Superior temporal gyrus (tissue), 1 donor: ENCODE measurements around the gene SFT2D3.

Experiments
- DNase-seq: peaks from one replicate; pipeline ENCODE4 v3.0.0-alpha.2; 2016; ENCODE audit errors: extremely low spot score

SFT2D3 gene

DNA sequence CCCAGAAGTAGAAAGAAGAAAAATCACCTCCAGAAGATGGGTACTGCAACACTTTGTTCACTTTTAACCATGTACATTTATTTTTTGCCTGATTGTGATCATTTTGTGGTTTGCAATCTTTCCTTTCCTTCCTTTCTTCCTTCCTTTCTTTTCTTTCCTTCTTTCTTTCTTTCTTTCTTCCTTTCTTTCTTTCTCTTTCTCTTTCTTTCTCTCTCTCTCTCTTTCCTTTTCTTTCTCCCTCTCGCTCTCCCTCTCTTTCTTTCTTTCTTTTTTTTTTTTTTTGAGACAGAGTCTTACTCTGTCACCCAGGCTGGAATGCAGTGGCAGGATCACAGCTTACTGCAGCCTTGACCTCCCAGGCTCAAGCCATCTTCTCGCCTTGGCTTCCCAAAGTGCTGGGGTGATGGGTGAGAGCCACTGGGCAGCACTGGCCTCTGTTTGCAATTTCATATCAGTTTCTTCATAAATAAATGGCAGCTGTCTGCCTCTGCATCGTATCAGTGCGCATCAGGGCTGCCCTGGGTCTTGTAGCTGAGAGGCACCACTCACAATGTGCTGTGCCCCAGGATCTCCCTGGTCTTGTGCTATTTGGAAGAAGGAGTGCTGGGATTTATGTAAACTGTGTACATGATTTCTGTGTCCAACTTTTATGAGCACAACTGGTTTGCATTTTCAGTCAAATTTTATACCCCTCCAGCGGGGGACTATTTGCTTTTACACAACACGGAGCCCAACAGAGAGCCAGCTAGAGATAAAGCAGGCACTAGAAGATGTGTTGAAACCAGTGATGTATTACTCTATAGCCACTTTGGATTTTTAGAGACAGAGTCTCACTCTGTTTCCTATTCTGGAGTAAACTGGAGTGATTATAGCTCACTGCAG lies 19.1 kb upstream of the SFT2D3 start:
- DNase-seq: no peak

DNA sequence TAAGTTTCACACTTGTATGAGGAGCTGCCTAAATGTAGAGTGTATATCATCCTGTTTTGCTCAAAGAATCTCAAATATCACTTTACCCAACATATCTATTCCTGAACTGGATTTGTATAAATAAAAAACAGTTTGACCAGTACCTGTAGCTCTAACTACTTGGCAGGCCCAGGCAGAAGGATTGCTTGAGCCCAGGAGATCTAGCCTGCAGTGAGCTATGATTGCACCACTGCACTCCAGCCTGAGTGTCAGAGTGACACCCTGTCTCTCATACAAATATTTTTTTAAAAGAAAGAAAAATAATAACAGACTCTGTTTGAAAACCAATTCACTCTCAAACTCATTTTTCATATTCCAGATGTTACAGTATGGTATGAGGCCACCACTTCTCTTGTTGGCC lies 18.2 kb upstream of the SFT2D3 start:
- DNase-seq: no peak

DNA sequence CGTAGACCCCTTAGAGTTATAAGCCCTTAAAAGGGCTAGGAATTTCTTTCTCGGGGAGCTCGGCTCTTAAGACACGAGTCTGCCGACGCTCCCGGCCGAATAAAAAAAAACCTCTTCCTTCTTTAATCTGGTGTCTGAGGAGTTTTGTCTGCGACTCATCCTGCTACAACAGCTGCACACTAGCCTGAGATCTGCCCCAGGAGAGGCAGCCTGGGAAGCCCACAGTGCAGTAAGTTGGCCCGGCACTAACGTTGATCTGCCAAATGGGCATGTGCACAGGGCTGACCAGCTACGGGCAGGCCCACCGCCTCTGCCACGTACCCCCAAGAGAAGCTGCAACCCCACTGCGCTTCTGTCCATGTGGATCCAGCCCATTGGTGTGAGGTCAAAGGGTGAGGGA lies 17.5 kb upstream of the SFT2D3 start:
- no peak for DNase-seq

DNA sequence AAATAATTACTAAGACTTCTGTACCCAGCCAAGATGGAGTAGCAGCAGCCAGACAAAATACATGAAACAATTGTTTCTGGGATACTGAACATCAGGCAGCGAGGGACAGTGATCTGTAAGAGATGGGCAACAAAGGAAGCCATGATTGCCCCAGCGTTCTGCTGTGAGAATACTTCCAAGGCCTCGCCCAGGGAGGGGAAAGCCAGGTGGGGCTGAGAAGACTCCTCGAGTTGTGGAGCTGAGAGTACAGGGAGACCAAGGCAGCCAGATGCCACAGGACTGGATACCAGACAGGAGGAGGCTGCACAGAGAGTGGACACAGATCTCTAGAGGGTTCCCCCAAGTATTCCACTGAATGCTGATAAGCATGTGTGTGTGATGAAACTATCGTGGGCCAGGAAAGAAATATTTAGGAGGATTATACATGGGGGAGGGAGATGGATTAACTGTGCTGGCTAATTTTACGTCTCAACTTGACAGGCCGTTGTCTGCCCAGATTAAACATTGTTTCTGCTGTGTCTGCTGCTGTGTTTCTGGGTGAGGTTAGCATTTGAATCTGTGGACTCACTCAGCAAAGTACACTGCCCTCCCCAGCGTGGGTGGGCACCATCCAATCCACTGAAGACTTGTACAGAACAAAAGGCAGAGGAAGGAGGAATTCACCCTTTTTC lies 15.8 kb upstream of the SFT2D3 start:
- no peak for DNase-seq

DNA sequence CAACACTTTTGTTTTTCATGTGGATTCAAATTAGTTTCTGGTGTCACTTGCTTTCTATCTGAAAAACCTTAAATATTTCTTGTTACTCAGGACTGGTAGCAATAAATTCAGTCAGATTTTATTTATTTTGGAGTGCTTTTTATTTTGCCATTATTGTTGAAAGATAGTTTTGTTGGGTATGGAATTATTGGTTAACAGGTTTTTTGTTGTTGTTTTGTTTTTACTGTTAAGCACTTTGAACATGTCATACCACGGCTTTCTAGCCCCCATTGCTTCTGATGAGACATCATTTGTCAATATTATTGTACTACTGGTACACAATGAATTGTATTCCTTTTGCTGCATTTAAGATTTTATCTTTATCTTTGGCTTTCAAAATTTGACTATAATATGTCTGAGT lies 12.9 kb upstream of the SFT2D3 start:
- DNase-seq: no peak

DNA sequence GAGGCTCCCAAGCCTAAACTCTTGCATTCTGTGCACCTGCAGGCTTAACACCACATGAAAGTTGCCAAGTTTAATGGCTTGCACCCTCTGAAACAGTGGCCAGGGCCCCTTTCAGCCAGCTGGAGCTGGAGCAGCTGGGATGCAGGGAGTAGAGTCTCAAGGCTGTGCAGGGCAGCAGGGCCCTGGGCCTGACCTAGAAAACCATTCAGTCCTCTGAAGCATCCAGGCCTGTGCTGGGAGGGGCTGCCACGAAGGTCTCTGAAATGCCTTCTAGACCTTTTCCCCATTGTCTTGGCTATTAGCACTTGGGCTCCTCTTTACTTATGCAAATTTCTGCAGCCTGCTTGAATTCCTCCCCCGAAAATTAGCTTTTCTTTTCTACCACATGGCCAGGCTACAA lies 10.6 kb upstream of the SFT2D3 start:
- no peak for DNase-seq

DNA sequence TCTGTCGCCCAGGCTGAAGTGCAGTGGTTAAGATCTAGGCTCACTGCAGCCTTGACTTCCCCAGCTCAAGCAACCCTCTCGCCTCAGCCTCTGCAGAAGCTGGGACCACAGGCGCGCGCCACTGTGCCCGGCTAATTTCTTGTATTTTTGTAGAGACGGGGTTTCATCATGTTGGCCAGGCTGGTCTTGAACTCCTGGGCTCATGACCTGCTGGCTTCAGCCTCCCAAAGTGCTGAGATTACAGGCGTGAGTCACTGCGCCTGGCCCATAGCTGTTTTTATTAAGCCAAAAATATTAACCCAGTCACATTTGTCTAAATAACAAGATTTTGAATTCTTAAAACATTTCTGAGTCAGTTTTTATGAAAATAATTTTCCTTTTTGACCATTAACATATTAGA lies 6.3 kb upstream of the SFT2D3 start:
- DNase-seq: no peak

DNA sequence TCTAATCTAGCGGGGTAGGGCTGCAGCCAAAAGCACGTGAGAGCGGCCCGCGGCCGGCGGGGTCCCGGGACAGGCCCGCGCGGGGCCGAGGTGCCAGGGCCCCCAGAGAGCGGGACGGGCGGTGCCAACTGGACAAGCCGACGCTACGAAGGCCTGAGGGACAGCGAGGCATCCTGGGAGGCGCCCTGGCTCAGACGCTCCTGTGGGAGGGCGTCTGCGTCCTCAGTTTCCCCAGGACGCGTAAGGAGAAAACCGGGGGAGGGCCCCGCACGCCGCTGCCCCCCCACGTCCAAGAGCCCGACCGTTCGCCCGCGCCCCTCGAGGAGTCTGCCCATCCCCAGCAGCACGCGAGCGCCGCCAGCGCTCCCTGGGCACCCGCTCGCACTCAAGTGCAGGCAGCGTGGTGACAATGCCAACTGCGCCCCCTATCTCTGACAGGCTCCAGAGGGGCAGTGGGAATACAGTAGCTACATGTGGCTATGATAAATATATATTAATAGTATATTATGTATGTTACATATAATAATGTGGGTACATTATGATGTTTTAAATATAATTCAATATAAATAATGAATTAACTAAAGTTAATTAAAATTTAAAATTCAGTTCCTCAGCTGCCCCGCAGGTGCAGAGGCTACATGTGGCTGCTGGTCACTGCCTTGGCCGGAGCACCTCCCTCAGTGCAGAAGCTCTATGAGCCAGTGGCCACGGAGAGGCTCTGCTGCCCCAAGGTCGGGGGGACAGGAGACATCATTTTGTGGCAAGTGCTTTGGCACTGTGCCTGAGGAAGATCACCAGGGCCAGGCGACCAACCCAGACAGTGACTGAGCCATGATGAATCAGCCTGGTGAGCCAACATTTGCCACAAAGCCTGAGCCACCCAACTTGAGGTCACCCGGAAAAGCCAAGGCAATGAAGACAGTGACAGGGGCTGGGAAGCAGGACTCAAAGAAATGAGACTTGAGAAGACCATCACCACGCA lies 5.5 kb upstream of the SFT2D3 start:
- peak; percentile 73 for DNase-seq

DNA sequence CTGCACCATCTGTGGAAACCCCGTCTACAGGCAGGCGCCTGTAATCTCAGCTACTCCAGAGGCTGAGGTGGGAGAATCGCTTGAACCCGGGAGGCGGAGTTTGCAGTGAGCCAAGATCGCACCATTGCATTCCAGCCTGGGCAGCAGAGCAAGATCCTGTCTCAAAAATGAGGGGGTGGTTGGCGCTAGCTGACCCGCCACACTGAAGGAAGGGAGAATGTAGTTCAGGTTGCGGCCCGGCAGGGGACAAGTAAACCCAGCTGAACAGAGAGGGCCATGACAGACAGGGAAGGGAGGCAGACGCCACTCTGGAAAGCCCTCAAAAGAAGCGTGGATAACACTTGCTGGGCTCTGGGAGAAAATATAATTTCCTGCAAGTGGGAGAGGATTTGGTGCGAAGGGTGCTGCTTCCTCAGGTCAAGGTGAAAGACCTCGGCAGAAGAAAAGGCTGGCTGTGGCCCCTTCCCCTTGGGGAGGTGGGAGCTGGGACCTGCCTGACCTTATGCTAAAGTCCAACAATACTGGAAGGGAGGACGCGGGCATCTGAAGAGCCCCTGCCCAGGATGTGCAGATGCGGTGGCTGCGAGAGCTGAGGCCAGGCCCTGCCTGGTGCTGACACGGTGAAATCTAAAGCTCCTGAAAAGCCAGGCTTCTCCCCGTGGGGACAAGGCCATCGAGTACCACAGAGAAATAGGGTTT lies 3.7 kb upstream of the SFT2D3 start:
- no peak for DNase-seq

DNA sequence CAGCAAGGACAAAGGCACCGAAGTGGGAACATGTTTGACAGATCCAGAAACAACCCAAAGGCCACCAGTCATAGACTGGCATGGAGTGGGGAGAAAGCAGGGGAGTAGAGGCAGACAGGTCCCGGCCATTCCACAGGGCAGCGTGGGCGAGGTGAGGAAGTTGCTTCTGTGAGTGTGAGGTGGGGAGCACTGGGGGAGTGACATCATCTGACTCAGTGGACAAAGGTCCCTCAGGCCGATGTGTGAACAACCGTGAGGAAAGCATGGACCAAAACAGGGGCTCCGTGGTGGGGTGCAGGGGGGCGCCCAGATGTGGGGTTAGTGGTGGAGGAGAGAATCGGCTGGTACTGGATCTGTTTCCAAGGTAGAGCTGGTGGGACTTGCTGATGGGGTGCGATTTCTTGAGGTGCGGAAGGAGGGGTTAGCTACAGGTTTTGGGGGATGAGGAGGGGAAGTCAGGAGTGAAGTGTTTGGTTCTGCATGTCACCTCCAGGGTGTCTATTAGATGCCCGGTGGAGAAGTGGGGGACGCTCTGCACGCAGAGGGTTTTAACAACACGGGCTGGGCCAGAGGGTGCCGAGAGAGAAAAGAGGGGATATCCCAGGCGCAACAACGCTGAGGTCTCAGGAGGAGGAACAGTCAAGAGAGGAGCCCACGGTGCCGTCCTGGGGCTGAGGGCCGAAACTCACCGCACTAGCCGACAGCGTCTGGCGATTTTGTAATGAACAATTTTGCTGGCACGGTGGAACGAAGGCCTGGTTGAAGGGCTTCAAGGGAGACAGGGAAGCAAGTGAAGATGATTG lies 2.5 kb upstream of the SFT2D3 start:
- DNase-seq: no peak

DNA sequence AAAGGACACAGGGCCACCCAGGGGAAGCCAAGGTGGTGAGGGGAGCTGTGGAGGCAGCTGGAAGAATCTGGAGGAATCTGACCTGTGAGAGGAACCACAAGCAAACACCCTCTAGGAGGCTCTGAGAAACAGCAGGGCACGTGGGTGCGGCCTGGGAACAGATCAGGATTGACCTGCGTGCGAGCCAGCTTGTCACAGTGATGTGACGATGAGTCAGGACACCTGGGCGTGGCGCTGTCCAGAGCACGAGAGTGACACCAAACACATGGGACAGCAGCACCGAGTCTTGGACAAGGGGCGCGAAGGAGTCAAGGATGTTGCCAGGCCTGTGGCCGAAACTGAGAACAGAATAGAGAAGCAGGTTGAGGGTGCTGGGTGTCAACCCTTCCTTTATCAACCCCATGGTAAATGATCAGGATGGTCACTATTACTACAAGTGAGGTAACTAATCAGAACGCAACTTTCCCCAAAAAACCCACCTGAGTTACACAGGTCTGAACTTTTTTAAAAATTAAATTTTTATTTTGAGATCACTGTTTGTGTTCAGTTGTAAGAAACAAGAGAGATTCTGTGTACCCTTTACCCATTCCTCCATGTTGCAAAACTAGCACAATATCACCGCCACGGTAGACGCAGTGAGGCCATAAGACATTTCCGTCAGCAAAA lies 637 bp upstream of the SFT2D3 start:
- peak; percentile 25 for DNase-seq

DNA sequence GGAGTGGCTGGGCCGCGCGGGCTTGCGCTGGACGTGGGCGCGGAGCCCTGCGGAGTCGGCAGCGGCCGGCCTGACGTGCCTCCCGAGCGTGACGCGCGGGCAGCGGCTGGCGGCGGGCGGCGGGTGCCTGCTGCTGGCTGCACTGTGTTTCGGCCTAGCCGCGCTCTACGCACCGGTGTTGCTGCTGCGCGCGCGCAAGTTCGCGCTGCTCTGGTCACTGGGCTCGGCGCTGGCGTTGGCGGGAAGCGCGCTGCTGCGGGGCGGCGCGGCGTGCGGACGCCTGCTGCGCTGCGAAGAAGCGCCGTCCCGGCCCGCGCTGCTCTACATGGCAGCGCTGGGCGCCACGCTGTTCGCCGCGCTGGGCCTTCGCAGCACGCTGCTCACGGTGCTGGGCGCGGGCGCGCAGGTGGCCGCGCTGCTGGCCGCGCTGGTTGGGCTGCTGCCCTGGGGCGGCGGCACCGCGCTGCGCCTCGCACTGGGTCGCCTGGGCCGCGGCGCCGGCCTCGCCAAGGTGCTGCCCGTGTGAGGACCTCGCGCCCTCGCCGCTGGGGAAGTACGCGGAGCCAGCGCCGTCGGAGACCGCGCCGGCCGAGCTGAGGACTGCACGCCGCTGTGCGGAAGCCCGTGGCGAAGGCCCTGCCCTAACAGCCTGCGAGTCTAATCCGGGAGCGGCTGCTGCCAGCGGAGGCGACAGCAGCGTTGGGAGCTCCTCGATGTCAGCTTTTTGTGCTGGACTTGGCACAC lies 526 bp downstream of the SFT2D3 start:
- peak; percentile 52 for DNase-seq

DNA sequence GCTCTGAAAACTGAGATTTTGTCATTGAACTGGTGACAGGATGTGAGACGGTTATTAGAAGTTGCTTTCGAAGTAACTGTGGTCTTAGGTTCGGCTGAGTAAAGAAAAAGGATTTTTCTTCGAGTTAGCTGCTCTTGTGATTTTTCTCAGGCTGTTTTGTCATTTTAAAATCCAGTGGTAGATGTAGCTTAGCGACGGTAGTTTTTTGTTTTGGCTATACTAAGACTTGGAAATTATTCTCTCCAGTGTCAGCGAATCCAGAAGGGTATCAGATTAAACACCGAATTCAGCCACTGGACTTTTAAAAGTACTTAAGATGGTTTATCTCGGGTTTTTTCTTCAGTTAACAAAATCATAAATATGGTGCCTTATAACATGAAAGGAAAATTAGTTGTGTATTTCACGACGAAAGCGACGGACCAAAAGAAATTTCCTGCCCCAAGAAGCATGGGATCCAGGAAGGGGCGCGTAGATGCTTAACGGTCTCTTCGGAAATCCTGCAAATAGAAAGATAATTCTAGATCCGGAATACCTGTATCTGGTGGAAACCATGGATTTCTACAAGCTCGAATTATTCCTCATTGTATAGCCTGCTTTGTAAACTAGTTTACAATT lies 1.2 kb downstream of the SFT2D3 start:
- no peak for DNase-seq

DNA sequence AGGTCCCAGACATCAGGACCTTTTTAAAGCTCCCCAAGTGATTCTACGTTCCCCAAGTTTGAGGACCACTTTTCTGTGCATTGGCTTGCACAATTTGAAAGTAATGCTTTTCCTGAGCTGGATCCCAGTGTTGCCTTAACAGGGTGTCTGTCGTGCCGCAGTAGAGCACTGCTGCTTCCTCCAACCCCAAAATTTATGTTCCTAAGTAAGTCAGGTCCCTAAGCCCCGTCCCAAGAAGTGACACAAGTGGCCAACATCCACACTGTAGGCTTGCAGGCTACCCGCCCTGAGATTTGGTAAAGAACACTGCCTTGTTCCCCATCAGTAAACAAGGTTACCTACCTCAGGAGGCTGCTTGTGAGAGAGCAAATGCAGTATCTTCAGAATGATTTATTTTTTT lies 2.0 kb downstream of the SFT2D3 start:
- DNase-seq: no peak

DNA sequence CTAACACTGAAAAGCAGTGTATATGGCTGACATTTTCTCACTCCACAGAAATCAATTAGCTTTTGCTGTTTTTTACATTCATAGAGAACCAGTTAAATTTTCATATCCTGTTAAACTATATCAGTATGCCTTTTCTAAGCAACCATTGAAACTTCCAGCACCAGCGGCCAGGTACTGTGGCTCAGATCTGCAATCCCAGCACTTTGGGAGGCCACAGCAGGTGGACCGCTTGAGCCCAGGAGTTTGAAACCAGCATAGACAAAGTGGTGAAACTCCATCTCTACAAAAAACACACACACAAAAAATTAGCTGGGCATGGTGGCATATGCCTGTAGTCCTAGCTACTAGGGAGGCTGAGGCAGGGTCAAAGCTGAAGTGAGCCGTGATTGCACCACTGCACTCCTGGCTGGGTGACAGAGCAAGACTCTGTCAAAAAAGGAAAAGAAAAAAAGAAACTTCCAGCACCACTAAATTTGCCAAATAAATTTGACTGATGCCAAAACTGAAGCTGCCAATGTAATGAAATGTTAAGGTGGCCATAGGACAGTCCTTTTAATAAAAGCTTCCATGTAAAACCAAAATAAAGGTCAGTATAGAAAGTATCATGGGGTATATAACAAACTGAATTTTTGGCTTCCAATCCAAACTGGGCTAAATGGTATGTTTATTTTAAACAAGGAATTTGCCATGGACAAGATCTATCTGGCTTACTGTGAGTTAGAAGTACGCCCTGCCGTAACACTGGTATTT lies 3.5 kb downstream of the SFT2D3 start:
- no peak for DNase-seq

DNA sequence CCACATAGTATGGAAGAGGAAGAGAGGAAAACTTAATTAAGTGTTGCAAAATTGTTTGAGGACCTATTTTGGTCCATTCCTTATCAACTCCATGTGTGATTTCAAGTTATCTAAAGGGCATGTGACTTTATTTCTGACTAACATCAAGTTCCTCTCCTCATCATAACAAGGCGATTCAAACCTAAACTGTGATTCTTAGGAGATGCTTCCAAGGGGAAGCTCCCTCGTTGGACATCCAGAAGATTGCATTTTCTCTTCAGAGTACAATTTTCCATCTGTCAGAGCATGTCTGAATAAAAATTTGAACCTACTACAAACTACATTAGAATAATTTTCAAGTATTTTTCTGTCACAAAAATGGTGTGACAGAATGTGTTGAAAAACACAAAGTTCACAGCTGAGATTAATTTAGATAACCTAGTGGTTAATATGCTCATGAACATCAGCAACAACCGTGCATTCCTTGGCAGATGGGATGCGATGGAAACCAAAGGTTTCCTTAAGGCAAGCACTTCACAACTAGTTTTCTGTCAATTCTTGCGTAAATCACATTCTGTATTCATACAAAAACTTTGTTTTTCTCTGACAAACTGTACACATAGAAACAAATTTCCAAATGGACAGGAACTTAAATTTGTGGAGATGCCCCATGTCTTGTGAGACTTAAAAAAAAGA lies 4.2 kb downstream of the SFT2D3 start:
- DNase-seq: no peak

DNA sequence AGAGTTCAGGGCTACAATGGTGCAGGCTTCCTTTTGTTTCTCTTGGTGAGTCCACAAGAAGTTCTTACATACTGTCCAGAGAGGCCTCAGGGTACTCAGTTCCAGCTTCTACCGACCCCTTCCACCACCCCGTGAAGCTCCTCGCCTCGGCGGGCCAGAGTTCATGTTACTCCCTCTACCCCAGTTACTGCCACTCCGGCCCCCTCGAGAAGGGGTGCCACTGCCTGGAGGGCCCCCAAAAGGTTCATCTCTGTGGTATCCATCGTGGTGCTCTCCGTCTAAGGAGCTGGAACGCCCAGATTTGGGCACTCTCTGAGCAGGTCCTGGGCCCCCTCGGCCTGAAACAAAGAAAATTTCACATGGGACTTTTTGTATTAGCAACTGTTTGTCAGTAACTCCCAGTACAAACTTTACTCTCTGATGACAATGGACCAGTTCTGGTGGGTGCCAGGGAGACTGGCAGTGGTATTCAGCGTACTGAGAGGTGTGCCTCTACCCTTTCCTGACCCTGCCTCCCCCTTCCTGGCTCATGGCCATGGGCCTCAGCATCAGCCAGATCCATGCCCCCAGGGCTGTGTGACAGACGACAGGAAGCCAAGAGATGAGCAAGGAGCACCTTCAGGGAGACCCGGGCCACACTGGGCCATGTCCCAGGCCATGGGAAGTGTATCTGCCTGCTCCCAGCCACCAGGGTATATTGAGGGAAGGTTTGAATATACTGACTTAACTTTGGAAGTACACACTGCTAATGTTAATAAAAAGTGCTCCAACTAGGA lies 5.1 kb downstream of the SFT2D3 start:
- no peak for DNase-seq
